Immature natural killer cell (primary cell): ENCODE data around the gene MADD. TPM values are rescaled to one million over a fixed set of nuclear protein-coding genes. Genes with fewer than 3 reads are reported as not detected.
"Not testable (repeated sequence)": the region's sequence is repeated elsewhere in the genome, so short reads cannot be mapped to it uniquely, and the experiment has no call there.

Experiments used
- DNase-seq, 3 donors: peaks; one replicate each; pipeline ENCODE4 v3.0.0; 2022; ENCODE audit warnings: mixed read lengths in 1 of 3
- H3K27ac Mint-ChIP-seq, 6 donors: one replicate each; pipeline ENCODE4 v1.8.0; 2020; ENCODE audit warnings: mixed read lengths in 6 of 6, mild to moderate bottlenecking in 5 of 6, inconsistent platforms in 4 of 6, moderate library complexity in 3 of 6
- H3K27me3 Mint-ChIP-seq, 3 donors: one replicate each; pipeline ENCODE4 v1.8.0; 2020 to 2021; ENCODE audit warnings: low read depth in 3 of 3, mild to moderate bottlenecking in 3 of 3, mixed read lengths in 3 of 3, moderate library complexity in 3 of 3, inconsistent platforms in 1 of 3
- H3K36me3 Mint-ChIP-seq, 3 donors: one replicate each; pipeline ENCODE4 v1.8.0; 2020; ENCODE audit warnings: mixed read lengths in 3 of 3, inconsistent platforms in 2 of 3, mild to moderate bottlenecking in 2 of 3
- H3K4me1 Mint-ChIP-seq, 2 donors: one replicate each; pipeline ENCODE4 v1.8.0; 2020; ENCODE audit warnings: inconsistent platforms in 2 of 2, mild to moderate bottlenecking in 2 of 2, mixed read lengths in 2 of 2, moderate library complexity in 1 of 2
- H3K4me3 Mint-ChIP-seq, 5 donors: one replicate each; pipeline ENCODE4 v1.8.0; 2020; ENCODE audit warnings: mild to moderate bottlenecking in 5 of 5, mixed read lengths in 5 of 5, inconsistent platforms in 3 of 5, moderate library complexity in 3 of 5
- H3K9me3 Mint-ChIP-seq, 6 donors: one replicate each; pipeline ENCODE4 v1.8.0; 2020; ENCODE audit warnings: mild to moderate bottlenecking in 6 of 6, mixed read lengths in 6 of 6, inconsistent platforms in 4 of 6, moderate library complexity in 3 of 6
- polyA plus RNA-seq, 3 donors: library from polyadenylated mRNA; unstranded; fragments of 300-500 nt; fragmentation: Illumina TruSeq; gene quantifications; one replicate each; pipeline ENCODE4 v1.2.3, GENCODE V29; 2021

The MADD gene
- polyA plus RNA-seq, 3 donors from 2014 or later = 14.7 to 42.7 (median 19.3) TPM

DNA sequence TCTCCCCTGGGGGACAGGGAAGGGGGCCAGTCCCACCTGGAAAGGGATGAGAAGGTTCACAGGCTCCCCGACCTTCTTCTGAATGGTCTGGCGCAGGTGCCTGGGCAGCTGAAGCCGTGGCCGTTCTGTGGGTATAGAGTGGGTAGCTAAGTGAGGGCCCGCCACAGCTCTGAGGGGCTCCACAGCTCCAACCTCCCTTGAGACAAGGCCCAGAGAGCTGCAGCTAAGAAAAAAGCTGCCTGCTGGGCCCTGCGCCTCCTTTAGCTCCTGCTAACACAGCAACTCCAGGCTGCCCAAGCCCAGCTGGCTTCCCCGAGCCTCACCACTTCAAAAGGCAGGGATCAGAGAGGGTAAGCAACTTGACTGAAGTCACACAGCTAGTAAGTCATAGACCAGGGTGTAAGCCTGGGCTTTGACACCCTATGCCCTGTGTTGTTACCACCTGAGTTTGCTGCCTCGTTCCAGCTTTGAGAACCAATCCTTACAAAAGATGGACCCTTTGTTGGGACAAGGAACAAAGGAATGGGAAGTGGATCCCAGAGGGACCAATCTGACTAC lies 64.0 kb downstream of the MADD start:
- Mint-ChIP-seq H3K4me3 (no peak overlapping the region), H3K9me3 (no peaks in the 10 kb centered on the region), H3K27me3 (peaks cover 0 to 3% (median 0%) of the 10 kb centered on the region in 3 donors), H3K4me1 (no peaks in the 10 kb centered on the region), H3K27ac (no peak overlapping the region), H3K36me3 (peaks cover 0 to 5% (median 3%) of the 10 kb centered on the region in 3 donors)
- no peak for DNase-seq

GRCh38 chr11:47334699-47335411 lies 64.9 kb downstream of the MADD start:
- H3K9me3 Mint-ChIP-seq, H3K4me1 Mint-ChIP-seq, H3K27me3 Mint-ChIP-seq, H3K4me3 Mint-ChIP-seq, H3K27ac Mint-ChIP-seq, DNase-seq, H3K36me3 Mint-ChIP-seq: not testable (repeated sequence)

DNA sequence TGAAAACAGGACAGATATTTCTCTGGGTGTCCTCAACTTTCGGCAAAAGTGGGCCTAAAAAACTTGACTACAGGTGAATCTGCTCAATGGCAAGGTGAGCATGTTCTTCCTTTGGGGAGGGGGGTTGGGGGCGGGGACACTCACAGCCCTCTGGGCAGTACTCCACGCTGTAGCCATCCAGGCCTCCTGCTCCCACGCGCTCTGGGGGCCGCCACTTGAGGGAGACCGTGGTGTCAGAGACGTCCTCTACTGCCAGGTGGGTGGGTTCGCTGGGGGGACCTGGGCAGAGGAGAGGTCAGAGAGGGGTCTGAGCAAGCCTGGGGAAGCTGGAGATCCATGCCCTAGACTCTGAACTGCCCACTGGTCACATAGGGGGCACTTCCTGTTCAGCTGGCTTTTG lies 65.8 kb downstream of the MADD start:
- no peak for DNase-seq
- Mint-ChIP-seq H3K4me1 (no peaks in the 10 kb centered on the region), H3K4me3 (no peak overlapping the region), H3K9me3 (no peaks in the 10 kb centered on the region), H3K27ac (no peak overlapping the region), H3K27me3 (peaks cover 0 to 3% (median 1%) of the 10 kb centered on the region in 3 donors), H3K36me3 (no peaks in the 10 kb centered on the region)

GRCh38 chr11:47336595-47336994 lies 66.7 kb downstream of the MADD start:
- Mint-ChIP-seq H3K9me3 (no peaks in the 10 kb centered on the region), H3K4me1 (no peaks in the 10 kb centered on the region), H3K4me3 (no peak overlapping the region)

DNA sequence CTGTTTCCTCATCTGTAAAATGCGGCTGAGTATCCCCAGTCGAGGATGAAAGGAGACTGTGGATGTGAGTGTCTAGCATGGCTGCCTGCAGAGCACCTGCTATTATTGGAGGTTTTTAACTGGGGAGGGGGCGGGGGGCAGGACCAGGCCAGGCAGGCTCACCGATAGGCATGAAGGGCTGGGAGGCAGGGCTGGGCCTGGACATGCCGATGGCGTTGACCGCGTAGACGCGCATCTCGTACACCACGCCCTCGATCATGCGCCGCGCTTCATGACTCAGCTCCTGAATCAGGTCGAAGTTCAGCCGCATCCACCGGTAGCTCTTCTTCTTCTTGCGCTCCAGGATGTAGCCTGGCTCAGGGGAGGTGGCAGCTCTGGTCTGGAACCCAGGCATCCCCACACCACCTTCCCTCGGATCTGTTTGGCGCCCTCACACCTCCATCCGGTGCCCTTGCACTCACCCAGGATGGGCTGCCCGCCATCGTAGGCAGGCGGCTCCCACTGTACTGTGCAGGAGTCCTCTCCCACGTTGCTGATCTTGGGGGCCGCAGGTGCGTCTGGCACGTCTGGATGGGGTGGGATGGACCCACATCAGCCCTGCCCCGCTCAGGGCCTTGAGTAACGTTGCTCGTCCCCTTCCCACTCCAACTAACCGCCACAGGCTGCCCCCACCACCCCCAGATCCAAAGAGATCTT lies 67.4 kb downstream of the MADD start:
- H3K27me3 Mint-ChIP-seq = peaks cover 0 to 2% (median 1%) of the 10 kb centered on the region in 3 donors
- no peak overlapping the region for H3K27ac Mint-ChIP-seq

More at GRCh38 chr11:47336595-47336994, 66.7 kb downstream of the MADD start:
- no peak for DNase-seq
- H3K36me3 Mint-ChIP-seq = no peaks in the 10 kb centered on the region
- H3K27ac Mint-ChIP-seq = no peak overlapping the region
- peaks cover 0 to 1% (median under 1%) of the 10 kb centered on the region in 3 donors for H3K27me3 Mint-ChIP-seq

DNA sequence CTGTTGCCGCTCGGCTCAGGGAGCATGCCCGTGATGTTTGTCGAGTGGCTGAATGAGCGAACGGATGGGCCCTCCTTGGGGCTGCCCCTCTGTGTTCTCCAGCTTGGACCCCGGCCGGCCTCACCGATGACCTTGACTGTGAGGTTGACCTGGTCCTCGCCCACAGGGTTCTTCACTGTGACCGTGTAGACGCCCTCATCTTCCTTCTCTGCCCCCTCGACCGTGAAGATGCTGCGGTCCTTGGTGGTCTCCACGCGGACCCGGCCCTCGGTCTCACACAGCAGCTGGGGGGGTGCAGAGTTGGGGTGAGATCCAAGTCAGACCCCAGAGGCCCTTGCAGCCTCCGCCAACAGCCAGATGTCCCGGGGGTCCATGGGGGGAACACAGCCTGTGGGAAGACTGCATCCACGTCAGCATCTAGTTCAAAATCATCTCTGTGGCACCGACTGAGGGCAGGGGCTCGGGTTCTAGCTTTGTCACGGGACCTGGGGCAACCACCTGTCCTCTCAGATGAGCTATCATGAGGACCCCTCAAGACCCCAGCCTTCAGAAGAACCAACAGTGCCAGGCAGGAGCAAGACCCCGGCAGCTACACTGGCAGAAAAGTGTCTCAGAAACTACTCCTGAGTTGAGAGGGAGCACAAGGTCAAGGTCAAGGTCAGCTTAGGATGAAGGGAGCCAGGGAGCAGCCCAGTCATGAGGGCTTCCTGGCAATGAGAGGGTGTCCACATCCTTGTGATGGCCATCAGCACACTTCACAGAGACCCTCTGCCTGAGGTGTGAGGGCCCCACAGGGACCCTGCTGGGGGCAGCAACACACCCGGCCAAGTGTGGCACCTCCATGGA lies 68.7 kb downstream of the MADD start:
- no peaks in the 10 kb centered on the region for H3K4me1 Mint-ChIP-seq
- no peaks in the 10 kb centered on the region for H3K36me3 Mint-ChIP-seq
- peaks cover 0 to 2% (median 1%) of the 10 kb centered on the region in 3 donors for H3K27me3 Mint-ChIP-seq
- no peak overlapping the region for H3K4me3 Mint-ChIP-seq
- no peak for DNase-seq
- no peaks in the 10 kb centered on the region for H3K9me3 Mint-ChIP-seq
- H3K27ac Mint-ChIP-seq = no peak overlapping the region

More for the DNA sequence above, 67.4 kb downstream of the MADD start:
- H3K9me3 Mint-ChIP-seq = no peaks in the 10 kb centered on the region
- H3K36me3 Mint-ChIP-seq = no peaks in the 10 kb centered on the region
- H3K4me1 Mint-ChIP-seq = no peaks in the 10 kb centered on the region
- DNase-seq = no peak
- H3K4me3 Mint-ChIP-seq = no peak overlapping the region

DNA sequence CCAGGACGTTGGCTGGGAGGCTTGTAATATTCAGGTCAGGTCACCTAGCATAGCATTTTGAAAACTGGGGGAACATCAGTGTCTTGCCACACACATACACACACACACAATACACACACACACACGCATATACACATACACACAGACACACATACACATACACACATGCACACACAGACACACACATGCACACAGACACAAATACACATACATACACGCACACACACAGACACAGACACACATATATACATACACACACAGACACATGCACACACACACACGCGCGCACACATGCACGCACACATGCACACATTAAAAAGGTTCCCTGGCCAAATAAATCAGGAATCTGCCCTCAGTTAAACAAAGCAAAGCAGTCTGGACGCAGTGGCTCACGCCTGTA lies 70.1 kb downstream of the MADD start:
- no peaks in the 10 kb centered on the region for H3K9me3 Mint-ChIP-seq
- no peak overlapping the region for H3K27ac Mint-ChIP-seq
- DNase-seq = no peak
- peaks cover 0 to 3% (median 2%) of the 10 kb centered on the region in 3 donors for H3K27me3 Mint-ChIP-seq
- H3K36me3 Mint-ChIP-seq = no peaks in the 10 kb centered on the region
- no peaks in the 10 kb centered on the region for H3K4me1 Mint-ChIP-seq
- no peak overlapping the region for H3K4me3 Mint-ChIP-seq

GRCh38 chr11:47340980-47341775 lies 71.2 kb downstream of the MADD start:
- no peak for DNase-seq
- no peaks in the 10 kb centered on the region for H3K36me3 Mint-ChIP-seq
- H3K4me3 Mint-ChIP-seq = no peak overlapping the region
- H3K4me1 Mint-ChIP-seq = no peaks in the 10 kb centered on the region
- peaks cover 0 to 3% (median 2%) of the 10 kb centered on the region in 3 donors for H3K27me3 Mint-ChIP-seq
- H3K27ac Mint-ChIP-seq = no peak overlapping the region
- no peaks in the 10 kb centered on the region for H3K9me3 Mint-ChIP-seq

- Mint-ChIP-seq H3K4me1 (no peaks in the 10 kb centered on the region), H3K9me3 (no peaks in the 10 kb centered on the region), H3K27me3 (peaks cover 0 to 3% (median 2%) of the 10 kb centered on the region in 3 donors), H3K36me3 (no peaks in the 10 kb centered on the region), H3K4me3 (no peak overlapping the region), H3K27ac (peak overlapping the region in 1 of 6 donors; percentile 68)
- no peak for DNase-seq
These were observed 72.3 kb downstream of the MADD start for GRCh38 chr11:47342036-47342803.

DNA sequence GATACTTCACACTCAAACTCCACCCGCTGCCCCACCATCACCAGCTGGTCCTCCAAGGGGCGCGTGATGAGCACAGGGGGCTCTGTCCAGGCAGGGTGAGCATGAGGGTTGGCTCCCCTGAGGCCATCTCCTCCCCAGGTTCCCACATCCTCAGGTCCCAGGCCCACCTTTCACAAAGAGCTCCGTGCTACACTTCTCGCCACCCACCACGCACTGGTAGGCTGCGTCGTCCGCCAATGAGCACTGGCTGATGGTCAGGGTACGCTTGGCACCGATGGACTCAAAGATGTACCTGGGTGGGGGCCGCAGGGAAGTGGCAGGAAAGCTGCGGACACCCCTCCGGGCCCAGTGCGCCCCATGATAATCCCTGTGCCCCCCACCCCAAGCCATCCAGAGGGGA lies 72.9 kb downstream of the MADD start:
- Mint-ChIP-seq H3K9me3 (no peaks in the 10 kb centered on the region), H3K27me3 (peaks cover 0 to 3% (median 2%) of the 10 kb centered on the region in 3 donors), H3K27ac (no peak overlapping the region), H3K36me3 (no peaks in the 10 kb centered on the region), H3K4me3 (no peak overlapping the region), H3K4me1 (no peaks in the 10 kb centered on the region)
- DNase-seq = no peak

GRCh38 chr11:47345890-47346563 lies 76.1 kb downstream of the MADD start:
- Mint-ChIP-seq H3K27ac (no peak overlapping the region), H3K27me3 (peaks cover 0 to 2% (median 2%) of the 10 kb centered on the region in 3 donors), H3K4me1 (no peaks in the 10 kb centered on the region), H3K36me3 (no peaks in the 10 kb centered on the region), H3K9me3 (no peaks in the 10 kb centered on the region), H3K4me3 (no peak overlapping the region)
- no peak for DNase-seq

- Mint-ChIP-seq H3K27ac (no peak overlapping the region), H3K4me3 (no peak overlapping the region), H3K4me1 (no peaks in the 10 kb centered on the region)
These were observed 77.2 kb downstream of the MADD start for GRCh38 chr11:47347137-47347536.

More at GRCh38 chr11:47347137-47347536, 77.2 kb downstream of the MADD start:
- H3K9me3 Mint-ChIP-seq = no peaks in the 10 kb centered on the region
- no peak for DNase-seq
- no peaks in the 10 kb centered on the region for H3K36me3 Mint-ChIP-seq
- peaks cover 0 to 2% (median 0%) of the 10 kb centered on the region in 3 donors for H3K27me3 Mint-ChIP-seq
